Measurements from ENCODE around the gene RASGRF1.
"Not testable (repeated sequence)": the region's sequence is repeated elsewhere in the genome, so short reads cannot be mapped to it uniquely, and the experiment has no call there.

RASGRF1 gene

GRCh38 chr15:78930577-78931388 lies 159.8 kb downstream of the RASGRF1 start:
- no peak for FAIRE-seq

GRCh38 chr15:78929536-78930264 lies 160.9 kb downstream of the RASGRF1 start:
- FAIRE-seq = no peak
- no peak for DNase-seq (ENCODE audit: insufficient read length)
- TF ChIP-seq POLR2AphosphoS5 (IDR thresholded peaks at IDR 0.05; ENCODE audit: low read depth, low read length) (no peak), TAF1 (IDR thresholded peaks at IDR 0.05; ENCODE audit: borderline replicate concordance, low read depth, low read length) (no peak), POLR2A (IDR thresholded peaks at IDR 0.05; ENCODE audit: low read depth, low read length) (0 out of 2 replicates have a peak, but pooled peaks have one; percentile 40)

More at GRCh38 chr15:78930577-78931388, 159.8 kb downstream of the RASGRF1 start:
- TF ChIP-seq POLR2AphosphoS5 (IDR thresholded peaks at IDR 0.05; ENCODE audit: low read depth, low read length) (no peak), TAF1 (IDR thresholded peaks at IDR 0.05; ENCODE audit: borderline replicate concordance, low read depth, low read length) (no peak), POLR2A (IDR thresholded peaks at IDR 0.05; ENCODE audit: low read depth, low read length) (peak; percentile 32; the same call in 1 of the 2 replicates)
- DNase-seq (ENCODE audit: insufficient read length) = no peak

GRCh38 chr15:78928616-78929093 lies 161.9 kb downstream of the RASGRF1 start:
- TF ChIP-seq POLR2A (IDR thresholded peaks at IDR 0.05; ENCODE audit: low read depth, low read length) = no peak
- no peak for TF ChIP-seq POLR2AphosphoS5 (IDR thresholded peaks at IDR 0.05; ENCODE audit: low read depth, low read length)
- TF ChIP-seq TAF1 (IDR thresholded peaks at IDR 0.05; ENCODE audit: borderline replicate concordance, low read depth, low read length) = no peak
- DNase-seq (ENCODE audit: insufficient read length) = no peak
- FAIRE-seq = no peak

- not testable (repeated sequence) for FAIRE-seq
Measured at GRCh38 chr15:78928176-78928575, 162.4 kb downstream of the RASGRF1 start.

GRCh38 chr15:78927077-78927790 lies 163.3 kb downstream of the RASGRF1 start:
- TF ChIP-seq POLR2A (IDR thresholded peaks at IDR 0.05; ENCODE audit: low read depth, low read length) (no peak), POLR2AphosphoS5 (IDR thresholded peaks at IDR 0.05; ENCODE audit: low read depth, low read length) (no peak), TAF1 (IDR thresholded peaks at IDR 0.05; ENCODE audit: borderline replicate concordance, low read depth, low read length) (no peak)
- FAIRE-seq (no peak), DNase-seq (ENCODE audit: insufficient read length) (no peak)

More at GRCh38 chr15:78928176-78928575, 162.4 kb downstream of the RASGRF1 start:
- DNase-seq (ENCODE audit: insufficient read length) = not testable (repeated sequence)

GRCh38 chr15:78925956-78926743 lies 164.4 kb downstream of the RASGRF1 start:
- FAIRE-seq (no peak), DNase-seq (ENCODE audit: insufficient read length) (no peak)
- TF ChIP-seq POLR2AphosphoS5 (IDR thresholded peaks at IDR 0.05; ENCODE audit: low read depth, low read length) (no peak), TAF1 (IDR thresholded peaks at IDR 0.05; ENCODE audit: borderline replicate concordance, low read depth, low read length) (no peak), POLR2A (IDR thresholded peaks at IDR 0.05; ENCODE audit: low read depth, low read length) (no peak)

GRCh38 chr15:78925076-78925624 lies 165.4 kb downstream of the RASGRF1 start:
- DNase-seq (ENCODE audit: insufficient read length) = no peak
- FAIRE-seq = no peak
- TF ChIP-seq TAF1 (IDR thresholded peaks at IDR 0.05; ENCODE audit: borderline replicate concordance, low read depth, low read length) (no peak), POLR2AphosphoS5 (IDR thresholded peaks at IDR 0.05; ENCODE audit: low read depth, low read length) (no peak), POLR2A (IDR thresholded peaks at IDR 0.05; ENCODE audit: low read depth, low read length) (no peak)

- TF ChIP-seq POLR2AphosphoS5 (IDR thresholded peaks at IDR 0.05; ENCODE audit: low read depth, low read length) (no peak), TAF1 (IDR thresholded peaks at IDR 0.05; ENCODE audit: borderline replicate concordance, low read depth, low read length) (no peak), POLR2A (IDR thresholded peaks at IDR 0.05; ENCODE audit: low read depth, low read length) (no peak)
- DNase-seq (ENCODE audit: insufficient read length) (no peak), FAIRE-seq (no peak)
Measured at GRCh38 chr15:78923480-78924360, 166.9 kb downstream of the RASGRF1 start.

- no peak for TF ChIP-seq POLR2A (IDR thresholded peaks at IDR 0.05; ENCODE audit: low read depth, low read length)
- TF ChIP-seq TAF1 (IDR thresholded peaks at IDR 0.05; ENCODE audit: borderline replicate concordance, low read depth, low read length) = no peak
- TF ChIP-seq POLR2AphosphoS5 (IDR thresholded peaks at IDR 0.05; ENCODE audit: low read depth, low read length) = no peak
- DNase-seq (ENCODE audit: insufficient read length) (no peak), FAIRE-seq (no peak)
Measured at GRCh38 chr15:78923015-78923414, 167.6 kb downstream of the RASGRF1 start.

- FAIRE-seq (no peak), DNase-seq (ENCODE audit: insufficient read length) (no peak)
- TF ChIP-seq TAF1 (IDR thresholded peaks at IDR 0.05; ENCODE audit: borderline replicate concordance, low read depth, low read length) (no peak), POLR2A (IDR thresholded peaks at IDR 0.05; ENCODE audit: low read depth, low read length) (no peak), POLR2AphosphoS5 (IDR thresholded peaks at IDR 0.05; ENCODE audit: low read depth, low read length) (no peak)
Measured at GRCh38 chr15:78922527-78922926, 168.1 kb downstream of the RASGRF1 start.

All from GM12892 (cell line).